HepG2 (cell line): ENCODE measurements around the gene TMEM131. TPM values are rescaled to one million over a fixed set of nuclear protein-coding genes. Genes with fewer than 3 reads are reported as not detected.
A peak's percentile ranks its signal among the peaks of the same experiment; 100 is the strongest.

Source experiments
- ATAC-seq: fragments of 200-7000 bp; cut with Tn5 transposase; 3 replicates; pipeline ENCODE4 v1.9.1; 2020; ENCODE audit warnings: mild to moderate bottlenecking, moderate library complexity
- BruUV-seq: library from RNA; stranded (reverse); fragments of 400-500 nt; replicated peaks from 2 replicates; lab custom pipeline; 2021; lab: Mats Ljungman, UMichigan
- CTCF ChIA-PET: fragments of 300-600 bp; formaldehyde crosslinking; extraction: SDS; loops from one replicate; lab custom pipeline; 2021; ENCODE audit warnings: low total read pairs, inconsistent platforms, low intra/inter-chr PET ratio; lab: Yijun Ruan, JAX
- POLR2A ChIA-PET: fragments of 350-600 bp; sonication (Branson Sonifier 250); formaldehyde crosslinking; loops from one replicate; lab custom pipeline; 2020; ENCODE audit warnings: antibody characterized with exemption, inconsistent platforms; lab: Yijun Ruan, JAX
- DNase-seq: peaks from one replicate; pipeline ENCODE4 v3.0.0-alpha.2; 2015; ENCODE audit warnings: low spot score
- FAIRE-seq: peaks from 3 replicates; lab custom pipeline; 2011; peaks lifted over from hg19 to GRCh38; lab: Jason Lieb, UNC
- H2AFZ ChIP-seq: one replicate; pipeline ENCODE4 v1.6.1; 2011; ENCODE audit warnings: low read length, inconsistent platforms
- H3K27ac ChIP-seq: fragments of 300-600 bp; 3 replicates; pipeline ENCODE4 v1.8.0; 2011; ENCODE audit warnings: mixed run types, mild to moderate bottlenecking, mixed read lengths, low read length, inconsistent platforms; ENCODE audit not compliant: insufficient read depth; ENCODE audit errors: extremely low read length
- H3K27me3 ChIP-seq, 2 experiments: fragments of 200-600 bp in 1 of 2; 2 replicates in 1 of 2; 3 replicates in 1 of 2; pipeline versions ENCODE4 v1.6.0 to v1.8.0; 2011; ENCODE audit warnings: low read length in 2 of 2, mild to moderate bottlenecking in 2 of 2, moderate library complexity in 2 of 2, inconsistent platforms in 1 of 2; ENCODE audit not compliant: insufficient read depth in 2 of 2, control insufficient read depth in 1 of 2
- H3K36me3 ChIP-seq, 2 experiments: fragments of 200-600 bp in 1 of 2; replicated peaks in 1 of 2; 2 replicates in 1 of 2; 3 replicates in 1 of 2; pipeline versions ENCODE4 v1.5.1 to v1.8.0; 2011; ENCODE audit warnings: low read length in 2 of 2, inconsistent platforms in 1 of 2; ENCODE audit not compliant: insufficient read depth in 2 of 2, control insufficient read depth in 1 of 2
- H3K4me1 ChIP-seq: 2 replicates; pipeline ENCODE4 v1.5.1; 2012; ENCODE audit warnings: low read length, inconsistent platforms; ENCODE audit not compliant: insufficient read depth
- H3K4me2 ChIP-seq: 2 replicates; pipeline ENCODE4 v1.6.0; 2011; ENCODE audit warnings: low read depth, low read length, inconsistent platforms
- H3K4me3 ChIP-seq, 3 experiments: fragments of 200-600 bp in 1 of 3; sonication (generic), shearing (Covaris generic) in 1 of 3; replicated peaks in 1 of 3; 2 replicates each; pipeline ENCODE4 v1.5.1; 2011 to 2016; ENCODE audit warnings: low read length in 3 of 3, inconsistent platforms in 2 of 3, low read depth in 2 of 3, mild to moderate bottlenecking in 2 of 3, control low read depth in 1 of 3, mixed read lengths in 1 of 3; ENCODE audit not compliant: insufficient read depth in 1 of 3
- H3K79me2 ChIP-seq: one replicate; pipeline ENCODE4 v1.6.1; 2011; ENCODE audit warnings: low read length, inconsistent platforms; ENCODE audit not compliant: insufficient read depth
- H3K9ac ChIP-seq: 2 replicates; pipeline ENCODE4 v1.6.0; 2011; ENCODE audit warnings: mild to moderate bottlenecking, low read depth, low read length, inconsistent platforms; ENCODE audit not compliant: insufficient read depth
- H3K9me3 ChIP-seq: 2 replicates; pipeline ENCODE4 v1.5.1; 2012; ENCODE audit warnings: mild to moderate bottlenecking, low read length
- H4K20me1 ChIP-seq: 2 replicates; pipeline ENCODE4 v1.6.0; 2011; ENCODE audit warnings: inconsistent platforms, mild to moderate bottlenecking, low read length, moderate library complexity; ENCODE audit not compliant: insufficient read depth
- GABPA ChIP-seq, 2 experiments: IDR thresholded peaks; 2 replicates each; pipeline ENCODE4 v1.6.1; 2011 to 2016; ENCODE audit warnings: low read depth in 2 of 2, low read length in 1 of 2, missing biosample characterization in 1 of 2, missing genetic modification characterization in 1 of 2
- HNRNPK ChIP-seq: fragments of 200-400 bp; formaldehyde crosslinking; IDR thresholded peaks from 2 replicates; pipeline ENCODE4 v1.6.1; 2018; ENCODE audit warnings: low read length, low read depth, moderate library complexity, mild to moderate bottlenecking; ENCODE audit not compliant: poor library complexity, severe bottlenecking
- STAT6 ChIP-seq: sonication (generic); formaldehyde crosslinking; IDR thresholded peaks from 2 replicates; pipeline ENCODE4 v1.4.0; 2020; ENCODE audit warnings: missing genetic modification reagents, mild to moderate bottlenecking, borderline replicate concordance
- ZNF121 ChIP-seq: sonication (generic); formaldehyde crosslinking; IDR thresholded peaks from 2 replicates; pipeline ENCODE4 v1.5.0; 2020; ENCODE audit warnings: mild to moderate bottlenecking, missing genetic modification reagents
- ZNF629 ChIP-seq: sonication (generic); formaldehyde crosslinking; conservative IDR thresholded peaks from 2 replicates; pipeline ENCODE4 v1.5.0; 2020; ENCODE audit warnings: missing genetic modification reagents
- ZNF687 ChIP-seq: sonication (generic); formaldehyde crosslinking; IDR thresholded peaks from 2 replicates; pipeline ENCODE4 v1.5.1; 2020; ENCODE audit warnings: mild to moderate bottlenecking, missing genetic modification reagents, moderate library complexity
- WGBS: methylation state at CpG from one replicate; pipeline ENCODE4 v1.1.6; 2017; ENCODE audit warnings: low lambda C conversion rate; 5-methylcytosine and 5-hydroxymethylcytosine counted together
- in situ Hi-C: cut with HindIII; loops from 2 replicates; pipeline ENCODE4 v1.10.0; 2017; ENCODE audit warnings: low pct_unique_long_range_greater_than_20kb; ENCODE audit not compliant: extremely low pct_ligation_motif_present
- intact Hi-C: fragments of 100-400 bp; cut with micrococcal nuclease; formaldehyde crosslinking; loops from one replicate; pipeline ENCODE4 v1.10.0; 2022; ENCODE audit not compliant: unreplicated experiment
- polyA plus RNA-seq, 8 experiments: library from polyadenylated mRNA; depleted of rRNA in 3 of 8; stranded (reverse) in 7 of 8; unstranded in 1 of 8; fragments of >200 nt; fragmentation: Illumina TruSeq in 4 of 8; extraction: Trizol in 4 of 8; gene quantifications; 2 replicates each; pipeline versions ENCODE4 v1.2.1 to v1.2.3, GENCODE V29; 2011 to 2016; ENCODE audit warnings: low read depth in 4 of 8, missing spikeins in 1 of 8, mixed read lengths in 1 of 8; ENCODE audit not compliant: insufficient read depth in 1 of 8
- total RNA-seq, 5 experiments: library from RNA; depleted of rRNA; stranded (reverse); fragments of >200 nt; fragmentation: Illumina TruSeq; extraction: Trizol; gene quantifications; 2 replicates each; pipeline ENCODE4 v1.2.3, GENCODE V29; 2016; ENCODE audit warnings: low read depth in 1 of 5
- TF ChIP-seq, protein P1 (sequence below): sonication (generic); formaldehyde crosslinking; IDR thresholded peaks from 2 replicates; pipeline ENCODE4 v1.4.0; 2020; ENCODE audit warnings: missing genetic modification reagents, borderline replicate concordance

The TMEM131 gene
- total and polyA plus RNA-seq, 2 of the 13 experiments (the other 11 are each of a cell fraction or from before 2014, with no cell fraction given), result 17.9 to 19.5 TPM

GRCh38 chr2:97736608-97737330 lies 259.0 kb downstream of the TMEM131 start:
- no peak overlapping the region for H2AFZ ChIP-seq
- no peak for FAIRE-seq
- H3K27me3 ChIP-seq, result peaks cover 2 to 27% of the 10 kb centered on the region in 2 experiments; a peak in 4 of 5 replicates
- H3K4me1 ChIP-seq, result peaks cover 9% of the 10 kb centered on the region
- H3K27ac ChIP-seq, result no peak overlapping the region
- no peaks in the 10 kb centered on the region for H3K79me2 ChIP-seq
- TF ChIP-seq HNRNPK (no peak), ZNF687 (CRISPR knock-in tag) (0 out of 2 replicates have a peak, but pooled peaks have one; percentile 1), GABPA (IDR thresholded peaks at IDR 0.05; ENCODE audit: low read depth, low read length) (0 out of 2 replicates have a peak, but pooled peaks have one; percentile 7), GABPA (CRISPR knock-in tag; IDR thresholded peaks at IDR 0.05; ENCODE audit: low read depth) (no peak), STAT6 (no peak), ZNF121 (no peak), ZNF629 (CRISPR knock-in tag) (no peak)
- TF ChIP-seq, protein P1, sequence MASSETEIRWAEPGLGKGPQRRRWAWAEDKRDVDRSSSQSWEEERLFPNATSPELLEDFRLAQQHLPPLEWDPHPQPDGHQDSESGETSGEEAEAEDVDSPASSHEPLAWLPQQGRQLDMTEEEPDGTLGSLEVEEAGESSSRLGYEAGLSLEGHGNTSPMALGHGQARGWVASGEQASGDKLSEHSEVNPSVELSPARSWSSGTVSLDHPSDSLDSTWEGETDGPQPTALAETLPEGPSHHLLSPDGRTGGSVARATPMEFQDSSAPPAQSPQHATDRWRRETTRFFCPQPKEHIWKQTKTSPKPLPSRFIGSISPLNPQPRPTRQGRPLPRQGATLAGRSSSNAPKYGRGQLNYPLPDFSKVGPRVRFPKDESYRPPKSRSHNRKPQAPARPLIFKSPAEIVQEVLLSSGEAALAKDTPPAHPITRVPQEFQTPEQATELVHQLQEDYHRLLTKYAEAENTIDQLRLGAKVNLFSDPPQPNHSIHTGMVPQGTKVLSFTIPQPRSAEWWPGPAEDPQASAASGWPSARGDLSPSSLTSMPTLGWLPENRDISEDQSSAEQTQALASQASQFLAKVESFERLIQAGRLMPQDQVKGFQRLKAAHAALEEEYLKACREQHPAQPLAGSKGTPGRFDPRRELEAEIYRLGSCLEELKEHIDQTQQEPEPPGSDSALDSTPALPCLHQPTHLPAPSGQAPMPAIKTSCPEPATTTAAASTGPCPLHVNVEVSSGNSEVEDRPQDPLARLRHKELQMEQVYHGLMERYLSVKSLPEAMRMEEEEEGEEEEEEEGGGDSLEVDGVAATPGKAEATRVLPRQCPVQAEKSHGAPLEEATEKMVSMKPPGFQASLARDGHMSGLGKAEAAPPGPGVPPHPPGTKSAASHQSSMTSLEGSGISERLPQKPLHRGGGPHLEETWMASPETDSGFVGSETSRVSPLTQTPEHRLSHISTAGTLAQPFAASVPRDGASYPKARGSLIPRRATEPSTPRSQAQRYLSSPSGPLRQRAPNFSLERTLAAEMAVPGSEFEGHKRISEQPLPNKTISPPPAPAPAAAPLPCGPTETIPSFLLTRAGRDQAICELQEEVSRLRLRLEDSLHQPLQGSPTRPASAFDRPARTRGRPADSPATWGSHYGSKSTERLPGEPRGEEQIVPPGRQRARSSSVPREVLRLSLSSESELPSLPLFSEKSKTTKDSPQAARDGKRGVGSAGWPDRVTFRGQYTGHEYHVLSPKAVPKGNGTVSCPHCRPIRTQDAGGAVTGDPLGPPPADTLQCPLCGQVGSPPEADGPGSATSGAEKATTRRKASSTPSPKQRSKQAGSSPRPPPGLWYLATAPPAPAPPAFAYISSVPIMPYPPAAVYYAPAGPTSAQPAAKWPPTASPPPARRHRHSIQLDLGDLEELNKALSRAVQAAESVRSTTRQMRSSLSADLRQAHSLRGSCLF, result no peak
- TF ChIP-seq, all 625 proteins: peak for 2
- intact Hi-C loops (no loop called here), in situ Hi-C loops (no loop called here)
- Histone ChIP-seq H3K4me3 (no peak overlapping the region), H3K9me3 (no peaks in the 10 kb centered on the region), H3K4me2 (no peak overlapping the region), H4K20me1 (no peaks in the 10 kb centered on the region), H3K36me3 (no peaks in the 10 kb centered on the region), H3K9ac (no peak overlapping the region)
- ChIA-PET CTCF (no interaction called here), POLR2A (no interaction called here)
- no TSS peak for BruUV-seq
- WGBS, result 40% methylated on average over 17 of the region's 20 CpGs
- ATAC-seq (no peak), DNase-seq (no peak)
